Right lobe of liver (tissue), 6 donors: ENCODE data around the gene SH2B2. TPM values are rescaled to one million over a fixed set of nuclear protein-coding genes. Genes with fewer than 3 reads are reported as not detected.

Source experiments
- ATAC-seq, 4 donors: fragments of 200-7000 bp; cut with Tn5 transposase; one replicate each; pipeline ENCODE4 v1.9.1; 2020; ENCODE audit warnings: mild to moderate bottlenecking in 4 of 4, moderate library complexity in 4 of 4
- DNase-seq, 3 donors: peaks; one replicate each; pipeline ENCODE4 v3.0.0-alpha.2; 2020
- H3K27ac ChIP-seq, 3 donors: fragments of 200-600 bp; one replicate each; pipeline ENCODE4 v1.8.0; 2022
- H3K27me3 ChIP-seq, 2 donors: fragments of 200-600 bp; one replicate each; pipeline ENCODE4 v1.8.0; 2022
- H3K36me3 ChIP-seq, 4 donors: fragments of 200-600 bp; sonication (generic) in 1 of 4; one replicate each; pipeline versions ENCODE4 v1.5.1 to v1.8.0; 2017 to 2022; ENCODE audit warnings: control low read depth in 1 of 4
- H3K4me1 ChIP-seq, 4 donors: fragments of 200-600 bp; sonication (generic) in 1 of 4; one replicate each; pipeline versions ENCODE4 v1.5.1 to v1.8.0; 2017 to 2022; ENCODE audit warnings: control low read depth in 1 of 4
- H3K4me3 ChIP-seq, 3 donors: fragments of 200-600 bp; one replicate each; pipeline ENCODE4 v1.8.0; 2022
- H3K9me3 ChIP-seq, 4 donors: fragments of 200-600 bp; sonication (generic) in 1 of 4; one replicate each; pipeline versions ENCODE4 v1.5.1 to v1.8.0; 2017 to 2022; ENCODE audit warnings: control low read depth in 1 of 4
- POLR2A ChIP-seq: fragments of 450-650 bp; IDR thresholded peaks from one replicate; pipeline ENCODE4 v1.6.1; 2017; ENCODE audit warnings: antibody characterized with exemption, mild to moderate bottlenecking
- WGBS: methylation state at CpG from one replicate; pipeline ENCODE4 v1.1.6; 2018; ENCODE audit warnings: low coverage, low lambda C conversion rate; ENCODE audit not compliant: insufficient coverage; ENCODE audit errors: missing lambda C conversion rate; 5-methylcytosine and 5-hydroxymethylcytosine counted together
- intact Hi-C, 2 donors: fragments of 100-400 bp; cut with DNase I; formaldehyde crosslinking; loops; one replicate each; pipeline versions ENCODE4 v1.11.2 to v1.14.1; 2022
- total RNA-seq, 6 experiments: library from RNA; depleted of rRNA in 2 of 6; stranded (reverse); fragments of >200 nt in 2 of 6; fragmentation: NEBNext Ultra II Directional in 3 of 6; extraction: Animal tissue kit (Norgen Biotek cat#: 25700) in 3 of 6; gene quantifications; one replicate each; pipeline versions ENCODE4 v1.1.0 to v1.2.4, GENCODE V29; 2016 to 2023
- TF ChIP-seq, protein P1 (sequence below), 4 donors: fragments of 200-600 bp in 3 of 4; fragments of 450-650 bp in 1 of 4; IDR thresholded peaks; one replicate each; pipeline versions ENCODE4 v1.5.1 to v1.8.0; 2016 to 2022; ENCODE audit warnings: antibody characterized with exemption in 4 of 4, mild to moderate bottlenecking in 2 of 4
- donor health status: DM: no; HTN: yes; CAD: no.
- donor health status: DM: no; HTN: no; CAD: no.
- donor health status: DM: no; HTN: no; CAD: no.
- donor health status: DM: no; HTN: yes; CAD: no.
- donor health status: DM: no; HTN: yes; CAD: no.

SH2B2 gene
- total RNA-seq, 6 experiments from 2014 or later = 1.7 to 3.1 (median 2.6) TPM

DNA sequence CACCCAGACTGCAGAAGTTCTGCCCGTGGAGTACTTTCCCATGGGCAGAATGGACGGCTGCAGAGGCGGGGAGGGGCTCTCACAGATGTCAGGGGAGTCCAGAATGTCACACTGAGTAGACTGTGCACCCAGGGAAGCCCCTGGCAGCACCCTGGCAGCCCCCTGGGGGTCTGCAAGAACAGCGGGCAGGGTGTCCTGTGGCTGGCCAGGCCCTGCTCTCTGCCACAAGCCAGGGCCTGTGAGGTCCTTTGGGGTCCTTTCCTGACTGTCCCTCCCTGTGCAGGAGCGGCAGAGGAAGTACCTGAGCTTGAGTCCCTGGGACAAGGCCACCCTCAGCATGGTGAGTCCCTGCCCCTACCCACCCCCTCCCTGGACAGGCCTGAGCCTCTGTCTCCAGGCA, 6.1 kb upstream of the SH2B2 start:
- no peak overlapping the region for H3K27ac ChIP-seq
- DNase-seq = no peak
- intact Hi-C loops = loop anchor here (5.0 kb wide), 1 partner anchor 112 kb away; no protein-coding TSS in a partner anchor
- no peaks in the 10 kb centered on the region for H3K9me3 ChIP-seq
- H3K4me1 ChIP-seq = no peaks in the 10 kb centered on the region
- H3K27me3 ChIP-seq = no peaks in the 10 kb centered on the region
- WGBS = 62% methylated on average over 3 of the region's 5 CpGs
- H3K36me3 ChIP-seq = no peaks in the 10 kb centered on the region
- ATAC-seq = no peak
- no peak overlapping the region for H3K4me3 ChIP-seq
- no peak for TF ChIP-seq POLR2A
- TF ChIP-seq, protein P1, sequence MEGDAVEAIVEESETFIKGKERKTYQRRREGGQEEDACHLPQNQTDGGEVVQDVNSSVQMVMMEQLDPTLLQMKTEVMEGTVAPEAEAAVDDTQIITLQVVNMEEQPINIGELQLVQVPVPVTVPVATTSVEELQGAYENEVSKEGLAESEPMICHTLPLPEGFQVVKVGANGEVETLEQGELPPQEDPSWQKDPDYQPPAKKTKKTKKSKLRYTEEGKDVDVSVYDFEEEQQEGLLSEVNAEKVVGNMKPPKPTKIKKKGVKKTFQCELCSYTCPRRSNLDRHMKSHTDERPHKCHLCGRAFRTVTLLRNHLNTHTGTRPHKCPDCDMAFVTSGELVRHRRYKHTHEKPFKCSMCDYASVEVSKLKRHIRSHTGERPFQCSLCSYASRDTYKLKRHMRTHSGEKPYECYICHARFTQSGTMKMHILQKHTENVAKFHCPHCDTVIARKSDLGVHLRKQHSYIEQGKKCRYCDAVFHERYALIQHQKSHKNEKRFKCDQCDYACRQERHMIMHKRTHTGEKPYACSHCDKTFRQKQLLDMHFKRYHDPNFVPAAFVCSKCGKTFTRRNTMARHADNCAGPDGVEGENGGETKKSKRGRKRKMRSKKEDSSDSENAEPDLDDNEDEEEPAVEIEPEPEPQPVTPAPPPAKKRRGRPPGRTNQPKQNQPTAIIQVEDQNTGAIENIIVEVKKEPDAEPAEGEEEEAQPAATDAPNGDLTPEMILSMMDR (IDR thresholded peaks at IDR 0.05) = no peak

DNA sequence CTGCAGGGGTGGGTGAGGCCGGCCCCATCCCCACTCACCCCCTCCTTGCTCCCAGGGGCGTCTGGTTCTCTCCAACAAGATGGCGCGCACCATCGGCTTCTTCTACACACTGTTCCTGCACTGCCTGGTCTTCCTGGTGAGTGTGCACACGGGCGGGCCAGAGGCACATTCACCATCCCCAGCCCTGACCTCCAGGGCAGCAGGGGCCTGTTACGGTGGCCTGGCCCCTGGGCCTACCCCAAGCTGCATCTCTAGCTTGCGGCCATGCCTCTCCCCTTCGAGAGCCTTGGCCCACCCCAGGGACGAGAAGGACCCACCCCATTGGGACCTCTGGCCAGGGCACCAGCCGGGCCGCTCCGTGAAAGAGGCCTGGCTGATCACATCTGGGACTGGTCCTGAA, 4.9 kb upstream of the SH2B2 start:
- Histone ChIP-seq H3K36me3 (no peaks in the 10 kb centered on the region), H3K4me1 (peaks cover 0 to 6% (median 0%) of the 10 kb centered on the region in 4 donors), H3K9me3 (no peaks in the 10 kb centered on the region), H3K4me3 (no peak overlapping the region), H3K27me3 (no peaks in the 10 kb centered on the region), H3K27ac (no peak overlapping the region)
- intact Hi-C loops = loop anchor here (5.0 kb wide), 1 partner anchor 111 kb away; no protein-coding TSS in a partner anchor
- no peak for TF ChIP-seq POLR2A
- TF ChIP-seq, protein P1 (IDR thresholded peaks at IDR 0.05) = no peak
- ATAC-seq = no peak
- 89% methylated on average over 8 of the region's 14 CpGs for WGBS
- DNase-seq = no peak

DNA sequence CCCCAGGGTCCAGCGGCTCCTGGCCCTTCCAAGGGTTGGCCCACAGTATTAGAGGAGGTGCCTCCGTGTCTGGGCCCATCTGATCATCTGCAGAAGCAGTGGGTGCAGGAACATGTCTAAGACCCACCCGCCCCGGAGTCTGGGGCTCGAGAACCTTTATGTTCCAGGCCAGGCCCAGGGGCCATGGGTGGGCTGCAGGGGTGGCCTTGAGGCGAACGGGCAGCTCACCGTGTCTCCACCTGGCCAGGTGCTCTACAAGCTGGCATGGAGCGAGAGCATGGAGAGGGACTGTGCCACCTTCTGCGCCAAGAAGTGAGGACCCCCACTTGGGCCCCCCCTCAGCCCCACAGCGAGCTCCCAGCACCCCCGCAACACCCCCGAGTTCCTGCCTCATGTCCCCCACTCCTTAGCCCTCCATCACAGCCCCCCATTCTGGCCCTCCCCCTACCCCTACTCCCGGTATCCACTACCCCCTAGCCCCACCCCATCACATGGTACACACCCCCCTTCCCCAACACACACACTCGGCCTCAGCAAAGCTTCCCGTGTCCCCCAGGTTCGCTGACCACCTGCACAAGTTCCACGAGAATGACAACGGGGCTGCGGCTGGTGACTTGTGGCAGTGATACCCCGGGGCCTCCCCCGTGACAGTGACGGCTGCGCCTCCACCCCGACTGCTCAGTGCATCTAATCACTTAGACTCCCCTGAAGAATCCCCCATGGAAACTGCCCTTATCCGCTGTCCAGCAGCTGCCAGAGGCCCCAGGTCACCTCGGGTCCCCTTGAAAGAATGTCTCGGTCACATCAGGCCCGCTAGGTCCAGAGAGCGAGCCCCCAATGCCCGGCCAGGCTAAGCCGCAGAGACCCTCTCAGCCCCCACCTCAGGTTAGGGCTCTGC, 4.0 kb upstream of the SH2B2 start:
- DNase-seq = no peak
- Histone ChIP-seq H3K27ac (no peak overlapping the region), H3K9me3 (no peaks in the 10 kb centered on the region), H3K36me3 (no peaks in the 10 kb centered on the region), H3K4me1 (peaks cover 0 to 9% (median 0%) of the 10 kb centered on the region in 4 donors), H3K27me3 (no peaks in the 10 kb centered on the region), H3K4me3 (no peak overlapping the region)
- ATAC-seq = no peak
- 88% methylated on average over 18 of the region's 32 CpGs for WGBS
- TF ChIP-seq, protein P1 (IDR thresholded peaks at IDR 0.05) = no peak
- no peak for TF ChIP-seq POLR2A
- intact Hi-C loops = loop anchor here (5.0 kb wide), 1 partner anchor 110 kb away; no protein-coding TSS in a partner anchor

DNA sequence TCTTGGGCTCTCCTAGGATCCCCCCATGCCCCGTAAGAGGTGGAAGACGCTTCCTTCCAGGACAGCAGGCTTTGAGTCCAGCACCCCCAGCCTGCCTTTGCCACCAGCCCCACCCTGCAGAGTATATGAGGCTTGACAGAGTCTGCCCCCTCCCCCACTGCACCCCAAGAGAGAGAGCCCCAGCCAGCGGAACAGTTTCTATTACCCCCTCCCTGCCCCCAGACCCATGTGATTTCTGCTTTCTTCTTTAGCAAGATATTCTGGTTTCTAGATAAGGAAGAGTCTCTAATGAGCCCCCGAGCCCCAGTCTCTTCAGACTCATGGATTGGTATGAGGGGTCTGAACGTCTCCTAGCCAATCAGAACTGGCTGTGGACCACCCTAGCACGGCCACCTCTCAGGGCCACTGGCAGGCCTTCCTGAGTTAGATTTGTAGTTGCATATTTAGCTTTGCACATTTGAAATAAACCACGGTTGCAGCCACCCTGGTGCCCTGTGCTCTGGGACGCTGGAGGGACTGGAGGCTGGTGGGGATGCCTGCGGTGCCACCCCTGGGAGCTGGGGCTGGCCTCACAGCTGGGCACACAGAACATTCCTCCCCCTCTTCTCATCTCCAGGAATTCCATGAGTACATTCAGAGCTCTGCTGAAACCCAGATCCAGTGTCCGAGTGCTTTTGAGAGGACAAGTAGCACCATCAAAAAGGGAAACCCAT, 3.0 kb upstream of the SH2B2 start:
- H3K9me3 ChIP-seq = no peaks in the 10 kb centered on the region
- ATAC-seq = no peak
- no peaks in the 10 kb centered on the region for H3K36me3 ChIP-seq
- TF ChIP-seq, protein P1 (IDR thresholded peaks at IDR 0.05) = no peak
- TF ChIP-seq POLR2A = no peak
- H3K27ac ChIP-seq = no peak overlapping the region
- no peaks in the 10 kb centered on the region for H3K27me3 ChIP-seq
- intact Hi-C loops = loop anchor here (5.0 kb wide), 1 partner anchor 109 kb away; no protein-coding TSS in a partner anchor
- no peak for DNase-seq
- 73% methylated on average over 5 of the region's 10 CpGs for WGBS
- peaks cover 0 to 13% (median 0%) of the 10 kb centered on the region in 4 donors for H3K4me1 ChIP-seq
- H3K4me3 ChIP-seq = no peak overlapping the region
